OCI-LY3 (cell line): ENCODE measurements around the gene MORC3.

Experiments used
- EZH2phosphoT487 ChIP-seq: fragments of 200-600 bp; shearing (Covaris generic); IDR thresholded peaks from 2 replicates; pipeline ENCODE4 v1.6.1; 2018; ENCODE audit warnings: antibody characterized with exemption, mixed run types, low read depth
- TF ChIP-seq, protein P1 (sequence below): fragments of 200-600, 300-600 bp; sonication (generic); IDR thresholded peaks from 2 replicates; pipeline ENCODE4 v1.5.1; 2014; ENCODE audit warnings: antibody characterized with exemption, low read length, low read depth

GRCh38 chr21:36422279-36423098 lies 102.5 kb downstream of the MORC3 start:
- TF ChIP-seq, protein P1, sequence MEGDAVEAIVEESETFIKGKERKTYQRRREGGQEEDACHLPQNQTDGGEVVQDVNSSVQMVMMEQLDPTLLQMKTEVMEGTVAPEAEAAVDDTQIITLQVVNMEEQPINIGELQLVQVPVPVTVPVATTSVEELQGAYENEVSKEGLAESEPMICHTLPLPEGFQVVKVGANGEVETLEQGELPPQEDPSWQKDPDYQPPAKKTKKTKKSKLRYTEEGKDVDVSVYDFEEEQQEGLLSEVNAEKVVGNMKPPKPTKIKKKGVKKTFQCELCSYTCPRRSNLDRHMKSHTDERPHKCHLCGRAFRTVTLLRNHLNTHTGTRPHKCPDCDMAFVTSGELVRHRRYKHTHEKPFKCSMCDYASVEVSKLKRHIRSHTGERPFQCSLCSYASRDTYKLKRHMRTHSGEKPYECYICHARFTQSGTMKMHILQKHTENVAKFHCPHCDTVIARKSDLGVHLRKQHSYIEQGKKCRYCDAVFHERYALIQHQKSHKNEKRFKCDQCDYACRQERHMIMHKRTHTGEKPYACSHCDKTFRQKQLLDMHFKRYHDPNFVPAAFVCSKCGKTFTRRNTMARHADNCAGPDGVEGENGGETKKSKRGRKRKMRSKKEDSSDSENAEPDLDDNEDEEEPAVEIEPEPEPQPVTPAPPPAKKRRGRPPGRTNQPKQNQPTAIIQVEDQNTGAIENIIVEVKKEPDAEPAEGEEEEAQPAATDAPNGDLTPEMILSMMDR: peak; percentile 76
- no peak for TF ChIP-seq EZH2phosphoT487
